Testis (tissue), 2 donors: ENCODE data around the gene PRRT1B.

ENCODE experiments used
- POLR2A ChIP-seq: fragments of 450-650 bp; IDR thresholded peaks from one replicate; pipeline ENCODE4 v1.6.1; 2017; ENCODE audit warnings: antibody characterized with exemption, mild to moderate bottlenecking, moderate library complexity
- TF ChIP-seq, protein P1 (sequence below), 3 experiments: fragments of 450-650 bp in 2 of 3; fragments of 200-600 bp in 1 of 3; sonication (generic) in 1 of 3; IDR thresholded peaks; one replicate each; pipeline ENCODE4 v1.5.1; 2016 to 2019; ENCODE audit warnings: antibody characterized with exemption in 3 of 3, mild to moderate bottlenecking in 2 of 3, moderate library complexity in 1 of 3

DNA sequence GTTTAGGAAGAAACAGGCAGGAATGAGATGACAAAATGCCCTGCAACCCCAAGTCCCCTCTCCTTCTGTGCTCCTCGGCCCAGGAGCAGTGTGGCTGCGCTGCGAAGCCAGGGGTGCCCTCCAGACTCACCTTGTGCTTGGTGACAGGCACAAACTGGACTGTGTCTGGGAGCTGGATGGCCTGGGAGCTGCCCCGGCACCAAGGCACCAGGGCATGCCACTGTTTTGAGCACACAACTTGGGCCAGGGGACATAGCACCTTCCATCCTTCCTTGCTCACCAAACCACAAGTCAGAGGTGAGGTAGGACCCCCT, 51.1 kb downstream of the PRRT1B start:
- no peak for TF ChIP-seq POLR2A
- TF ChIP-seq, protein P1, sequence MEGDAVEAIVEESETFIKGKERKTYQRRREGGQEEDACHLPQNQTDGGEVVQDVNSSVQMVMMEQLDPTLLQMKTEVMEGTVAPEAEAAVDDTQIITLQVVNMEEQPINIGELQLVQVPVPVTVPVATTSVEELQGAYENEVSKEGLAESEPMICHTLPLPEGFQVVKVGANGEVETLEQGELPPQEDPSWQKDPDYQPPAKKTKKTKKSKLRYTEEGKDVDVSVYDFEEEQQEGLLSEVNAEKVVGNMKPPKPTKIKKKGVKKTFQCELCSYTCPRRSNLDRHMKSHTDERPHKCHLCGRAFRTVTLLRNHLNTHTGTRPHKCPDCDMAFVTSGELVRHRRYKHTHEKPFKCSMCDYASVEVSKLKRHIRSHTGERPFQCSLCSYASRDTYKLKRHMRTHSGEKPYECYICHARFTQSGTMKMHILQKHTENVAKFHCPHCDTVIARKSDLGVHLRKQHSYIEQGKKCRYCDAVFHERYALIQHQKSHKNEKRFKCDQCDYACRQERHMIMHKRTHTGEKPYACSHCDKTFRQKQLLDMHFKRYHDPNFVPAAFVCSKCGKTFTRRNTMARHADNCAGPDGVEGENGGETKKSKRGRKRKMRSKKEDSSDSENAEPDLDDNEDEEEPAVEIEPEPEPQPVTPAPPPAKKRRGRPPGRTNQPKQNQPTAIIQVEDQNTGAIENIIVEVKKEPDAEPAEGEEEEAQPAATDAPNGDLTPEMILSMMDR (IDR thresholded peaks at IDR 0.05) = no peak
